Lung (tissue), 12 donors: ENCODE results near the gene NAALADL2. TPM values are rescaled to one million over a fixed set of nuclear protein-coding genes. Genes with fewer than 3 reads are reported as not detected.

Experiments used
- ATAC-seq: fragments of 200-7000 bp; cut with Tn5 transposase; one replicate; pipeline ENCODE4 v1.9.1; 2020; ENCODE audit warnings: moderate number of reproducible peaks; ENCODE audit not compliant: insufficient read depth, low FRiP score
- DNase-seq, 3 donors: peaks; one replicate each; pipeline ENCODE4 v3.0.0-alpha.2; 2013 to 2017
- H3K27ac ChIP-seq, 2 donors: one replicate each; pipeline ENCODE4 v1.5.1; 2013; ENCODE audit warnings: mild to moderate bottlenecking in 2 of 2, moderate library complexity in 2 of 2, control low read depth in 1 of 2, inconsistent platforms in 1 of 2, low read depth in 1 of 2, low read length in 1 of 2
- H3K27me3 ChIP-seq, 3 donors: one replicate each; pipeline ENCODE4 v1.5.1; 2013; ENCODE audit warnings: low read length in 2 of 3; ENCODE audit not compliant: control insufficient read depth in 3 of 3, insufficient read depth in 3 of 3
- H3K36me3 ChIP-seq, 4 donors: one replicate each; pipeline ENCODE4 v1.5.1; 2013; ENCODE audit warnings: low read length in 4 of 4, mild to moderate bottlenecking in 1 of 4, moderate library complexity in 1 of 4; ENCODE audit not compliant: control insufficient read depth in 4 of 4, insufficient read depth in 4 of 4
- H3K4me1 ChIP-seq, 5 donors: one replicate each; pipeline ENCODE4 v1.5.1; 2013; ENCODE audit warnings: low read length in 5 of 5, mild to moderate bottlenecking in 2 of 5, moderate library complexity in 1 of 5; ENCODE audit not compliant: control insufficient read depth in 5 of 5, insufficient read depth in 5 of 5
- H3K4me3 ChIP-seq: one replicate; pipeline ENCODE4 v1.5.1; 2013; ENCODE audit warnings: mild to moderate bottlenecking, control low read depth, moderate library complexity
- H3K9ac ChIP-seq, 2 donors: one replicate each; pipeline ENCODE4 v1.5.1; 2013; ENCODE audit warnings: low read length in 2 of 2, control low read depth in 1 of 2; ENCODE audit not compliant: insufficient read depth in 1 of 2
- H3K9me3 ChIP-seq, 4 donors: one replicate each; pipeline ENCODE4 v1.5.1; 2013; ENCODE audit warnings: low read length in 3 of 4, mild to moderate bottlenecking in 1 of 4, moderate library complexity in 1 of 4; ENCODE audit not compliant: control insufficient read depth in 4 of 4, insufficient read depth in 3 of 4
- WGBS, 2 donors: extraction: QIAGEN DNeasy Blood & Tissue Kit; methylation state at CpG; one replicate each; pipeline ENCODE4 v1.1.7; 2013; 5-methylcytosine and 5-hydroxymethylcytosine counted together
- polyA plus RNA-seq, 2 donors: library from polyadenylated mRNA; stranded (reverse); fragments of 200-250 nt; gene quantifications; one replicate each; pipeline ENCODE4 v1.2.1, GENCODE V29; 2013
- total RNA-seq, 2 donors: library from RNA; depleted of rRNA in 1 of 2; stranded (reverse); fragments of >200 nt in 1 of 2; gene quantifications; one replicate each; pipeline ENCODE4 v1.2.1, GENCODE V29; 2014 to 2021
- TF ChIP-seq, protein P1 (sequence below): IDR thresholded peaks from 2 replicates; pipeline ENCODE4 v1.5.1; 2012; ENCODE audit warnings: mild to moderate bottlenecking; ENCODE audit errors: control extremely low read depth, extremely low read depth
- donor health status: control.
- donor health status: control.
- donor health status: Bipolar disorder and iron deficiency.
- donor health status: healthy.
- donor health status: DM: yes; HTN: yes; CAD: no.

Gene NAALADL2
- total and polyA plus RNA-seq, 4 donors: 0.49 to 46.7 (median 4.7) TPM

DNA sequence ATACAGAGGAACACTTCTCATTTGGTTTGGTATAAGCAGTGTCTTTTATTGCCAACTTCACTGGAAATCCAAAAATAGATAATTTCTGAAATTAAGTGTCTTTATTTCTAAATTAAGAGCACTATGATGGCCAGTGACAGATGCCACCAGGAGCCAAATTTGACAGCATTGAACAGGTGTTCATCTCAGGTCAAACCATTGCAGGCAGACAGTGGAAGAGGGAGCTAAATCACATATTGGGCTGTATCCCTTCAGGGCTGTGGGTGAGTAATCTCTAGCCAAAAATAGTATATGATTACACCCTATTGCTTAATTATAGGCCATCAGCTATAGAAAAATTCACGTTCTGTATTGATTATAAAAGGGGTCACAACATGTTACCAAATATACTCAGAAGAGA, 457.7 kb downstream of the NAALADL2 start:
- 78 to 87% methylated on average over 1 of the region's 1 CpG for WGBS, 2 donors
- no peaks in the 10 kb centered on the region for H3K36me3 ChIP-seq
- ATAC-seq (no peak), DNase-seq (no peak)
- H3K9ac ChIP-seq: no peak overlapping the region
- H3K4me1 ChIP-seq: no peaks in the 10 kb centered on the region
- no peak overlapping the region for H3K27ac ChIP-seq
- H3K4me3 ChIP-seq: no peak overlapping the region
- H3K27me3 ChIP-seq: no peaks in the 10 kb centered on the region
- peaks cover 0 to 2% (median 0%) of the 10 kb centered on the region in 4 donors for H3K9me3 ChIP-seq
- TF ChIP-seq, protein P1, sequence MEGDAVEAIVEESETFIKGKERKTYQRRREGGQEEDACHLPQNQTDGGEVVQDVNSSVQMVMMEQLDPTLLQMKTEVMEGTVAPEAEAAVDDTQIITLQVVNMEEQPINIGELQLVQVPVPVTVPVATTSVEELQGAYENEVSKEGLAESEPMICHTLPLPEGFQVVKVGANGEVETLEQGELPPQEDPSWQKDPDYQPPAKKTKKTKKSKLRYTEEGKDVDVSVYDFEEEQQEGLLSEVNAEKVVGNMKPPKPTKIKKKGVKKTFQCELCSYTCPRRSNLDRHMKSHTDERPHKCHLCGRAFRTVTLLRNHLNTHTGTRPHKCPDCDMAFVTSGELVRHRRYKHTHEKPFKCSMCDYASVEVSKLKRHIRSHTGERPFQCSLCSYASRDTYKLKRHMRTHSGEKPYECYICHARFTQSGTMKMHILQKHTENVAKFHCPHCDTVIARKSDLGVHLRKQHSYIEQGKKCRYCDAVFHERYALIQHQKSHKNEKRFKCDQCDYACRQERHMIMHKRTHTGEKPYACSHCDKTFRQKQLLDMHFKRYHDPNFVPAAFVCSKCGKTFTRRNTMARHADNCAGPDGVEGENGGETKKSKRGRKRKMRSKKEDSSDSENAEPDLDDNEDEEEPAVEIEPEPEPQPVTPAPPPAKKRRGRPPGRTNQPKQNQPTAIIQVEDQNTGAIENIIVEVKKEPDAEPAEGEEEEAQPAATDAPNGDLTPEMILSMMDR: no peak

DNA sequence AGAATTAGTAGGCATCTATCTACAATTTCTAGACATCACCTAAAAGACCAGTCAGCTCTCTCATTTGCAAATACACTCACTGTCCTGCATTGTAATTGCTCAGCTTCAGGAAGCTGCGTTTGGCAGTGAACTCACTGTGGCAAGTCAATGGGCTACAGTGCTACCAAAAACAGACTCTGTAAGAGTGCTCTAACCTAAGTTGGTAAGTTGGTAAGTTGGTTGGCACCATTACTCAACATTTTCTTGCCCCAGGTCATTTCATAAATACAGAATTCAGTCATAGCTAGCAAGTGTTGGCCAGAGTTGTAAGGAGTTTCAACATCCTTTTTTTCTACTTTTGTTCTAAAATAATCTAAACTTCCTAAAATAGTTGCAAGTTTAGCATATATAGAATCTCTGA, 466.3 kb downstream of the NAALADL2 start:
- Histone ChIP-seq H3K36me3 (no peaks in the 10 kb centered on the region), H3K9ac (no peak overlapping the region), H3K27me3 (no peaks in the 10 kb centered on the region), H3K4me3 (no peak overlapping the region), H3K27ac (no peak overlapping the region), H3K9me3 (no peaks in the 10 kb centered on the region), H3K4me1 (no peaks in the 10 kb centered on the region)
- no peak for DNase-seq
- no peak for ATAC-seq
- 84 to 88% methylated on average over 1 of the region's 1 CpG for WGBS, 2 donors
- TF ChIP-seq, protein P1: no peak

DNA sequence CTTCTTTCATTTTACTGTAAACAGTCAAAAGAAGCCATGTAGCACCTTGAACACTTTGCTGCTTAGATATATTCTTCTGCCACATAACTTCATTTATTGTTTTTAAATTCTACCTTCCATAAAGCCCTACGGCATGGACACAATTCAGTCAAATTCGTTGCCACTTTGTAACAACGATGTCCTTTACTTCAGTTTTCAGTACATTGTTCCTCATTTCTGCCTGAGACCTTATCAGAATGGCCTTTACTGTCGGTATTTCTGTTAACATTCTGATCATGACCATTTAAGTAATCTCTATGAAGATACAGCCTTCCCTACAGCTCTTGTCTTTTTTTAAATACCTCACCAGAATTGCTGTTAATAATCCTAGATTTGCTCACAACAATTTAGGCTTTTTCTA, 466.9 kb downstream of the NAALADL2 start:
- H3K27me3 ChIP-seq: no peaks in the 10 kb centered on the region
- H3K4me3 ChIP-seq: no peak overlapping the region
- 88 to 89% methylated on average over 4 of the region's 4 CpGs for WGBS, 2 donors
- H3K9ac ChIP-seq: no peak overlapping the region
- DNase-seq (no peak), ATAC-seq (no peak)
- H3K4me1 ChIP-seq: no peaks in the 10 kb centered on the region
- no peaks in the 10 kb centered on the region for H3K36me3 ChIP-seq
- no peaks in the 10 kb centered on the region for H3K9me3 ChIP-seq
- no peak overlapping the region for H3K27ac ChIP-seq
- TF ChIP-seq, protein P1: no peak

DNA sequence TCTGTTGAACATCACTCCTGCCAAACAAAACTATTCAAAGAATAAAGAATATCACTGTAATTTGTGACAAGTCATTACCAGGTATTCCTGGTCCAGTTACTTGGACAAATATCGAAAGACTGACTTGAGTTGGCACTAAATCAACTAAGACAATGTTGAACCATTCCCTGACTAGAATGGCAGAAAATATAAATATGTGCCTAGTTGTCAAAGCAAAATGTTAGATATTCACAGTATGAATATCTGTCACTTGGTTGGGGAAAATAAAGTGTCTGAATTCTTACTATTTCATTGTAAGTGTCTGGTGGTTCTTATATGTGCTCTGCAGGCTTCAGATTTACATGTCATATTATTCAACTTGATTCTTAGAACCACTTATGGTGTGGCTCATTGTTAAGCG, 470.2 kb downstream of the NAALADL2 start:
- TF ChIP-seq, protein P1: no peak
- WGBS, 2 donors: 88 to 94% methylated on average over 2 of the region's 2 CpGs

More for the DNA sequence above, 470.2 kb downstream of the NAALADL2 start:
- Histone ChIP-seq H3K4me1 (no peaks in the 10 kb centered on the region), H3K9ac (no peak overlapping the region), H3K27ac (no peak overlapping the region), H3K36me3 (no peaks in the 10 kb centered on the region), H3K27me3 (no peaks in the 10 kb centered on the region), H3K9me3 (no peaks in the 10 kb centered on the region), H3K4me3 (no peak overlapping the region)
- ATAC-seq (no peak), DNase-seq (no peak)
